Measurements from ENCODE around the gene PZP. TPM values are rescaled to one million over a fixed set of nuclear protein-coding genes. Genes with fewer than 3 reads are reported as not detected.

PZP gene
- total and polyA plus RNA-seq, 12 donors, result 0.15 to 1.6 (median 0.54) TPM

DNA sequence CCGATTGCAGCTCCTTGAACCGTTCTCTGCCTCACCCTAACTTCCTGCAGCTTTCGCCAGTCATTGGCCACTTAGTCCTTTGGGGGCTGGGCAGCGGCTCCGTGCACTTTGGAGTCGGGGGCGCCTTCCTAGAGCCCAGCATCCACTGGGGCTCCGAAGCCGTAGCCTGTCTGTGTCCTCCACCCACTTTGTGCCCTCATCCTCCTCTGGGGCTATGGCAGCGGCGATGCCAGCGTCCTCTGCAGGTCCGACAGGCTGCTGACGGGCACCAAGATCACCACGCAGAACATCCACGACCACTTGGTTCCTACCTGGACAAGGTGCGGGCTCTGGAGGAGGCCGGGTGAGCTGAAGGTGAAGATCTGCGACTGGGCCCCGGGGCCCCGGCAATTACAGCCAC, 80.7 kb downstream of the PZP start:
- H3K4me3 ChIP-seq, result no peak overlapping the region
- H3K4me1 ChIP-seq, result peaks cover 0 to 23% (median 9%) of the 10 kb centered on the region in 9 donors
- no peak overlapping the region for H3K27ac ChIP-seq
- DNase-seq, result no peak
- intact Hi-C loops (cut with DNase I), result no loop called here
- 96 to 97% methylated on average over 21 of the region's 21 CpGs for WGBS, 2 donors
- no peaks in the 10 kb centered on the region for H3K36me3 ChIP-seq
- TF ChIP-seq, protein P1, sequence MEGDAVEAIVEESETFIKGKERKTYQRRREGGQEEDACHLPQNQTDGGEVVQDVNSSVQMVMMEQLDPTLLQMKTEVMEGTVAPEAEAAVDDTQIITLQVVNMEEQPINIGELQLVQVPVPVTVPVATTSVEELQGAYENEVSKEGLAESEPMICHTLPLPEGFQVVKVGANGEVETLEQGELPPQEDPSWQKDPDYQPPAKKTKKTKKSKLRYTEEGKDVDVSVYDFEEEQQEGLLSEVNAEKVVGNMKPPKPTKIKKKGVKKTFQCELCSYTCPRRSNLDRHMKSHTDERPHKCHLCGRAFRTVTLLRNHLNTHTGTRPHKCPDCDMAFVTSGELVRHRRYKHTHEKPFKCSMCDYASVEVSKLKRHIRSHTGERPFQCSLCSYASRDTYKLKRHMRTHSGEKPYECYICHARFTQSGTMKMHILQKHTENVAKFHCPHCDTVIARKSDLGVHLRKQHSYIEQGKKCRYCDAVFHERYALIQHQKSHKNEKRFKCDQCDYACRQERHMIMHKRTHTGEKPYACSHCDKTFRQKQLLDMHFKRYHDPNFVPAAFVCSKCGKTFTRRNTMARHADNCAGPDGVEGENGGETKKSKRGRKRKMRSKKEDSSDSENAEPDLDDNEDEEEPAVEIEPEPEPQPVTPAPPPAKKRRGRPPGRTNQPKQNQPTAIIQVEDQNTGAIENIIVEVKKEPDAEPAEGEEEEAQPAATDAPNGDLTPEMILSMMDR (IDR thresholded peaks at IDR 0.05), result no peak
- H3K27me3 ChIP-seq, result no peaks in the 10 kb centered on the region
- H3K9me3 ChIP-seq, result peaks cover 0 to 12% (median 0%) of the 10 kb centered on the region in 11 donors
- no peak for ATAC-seq

DNA sequence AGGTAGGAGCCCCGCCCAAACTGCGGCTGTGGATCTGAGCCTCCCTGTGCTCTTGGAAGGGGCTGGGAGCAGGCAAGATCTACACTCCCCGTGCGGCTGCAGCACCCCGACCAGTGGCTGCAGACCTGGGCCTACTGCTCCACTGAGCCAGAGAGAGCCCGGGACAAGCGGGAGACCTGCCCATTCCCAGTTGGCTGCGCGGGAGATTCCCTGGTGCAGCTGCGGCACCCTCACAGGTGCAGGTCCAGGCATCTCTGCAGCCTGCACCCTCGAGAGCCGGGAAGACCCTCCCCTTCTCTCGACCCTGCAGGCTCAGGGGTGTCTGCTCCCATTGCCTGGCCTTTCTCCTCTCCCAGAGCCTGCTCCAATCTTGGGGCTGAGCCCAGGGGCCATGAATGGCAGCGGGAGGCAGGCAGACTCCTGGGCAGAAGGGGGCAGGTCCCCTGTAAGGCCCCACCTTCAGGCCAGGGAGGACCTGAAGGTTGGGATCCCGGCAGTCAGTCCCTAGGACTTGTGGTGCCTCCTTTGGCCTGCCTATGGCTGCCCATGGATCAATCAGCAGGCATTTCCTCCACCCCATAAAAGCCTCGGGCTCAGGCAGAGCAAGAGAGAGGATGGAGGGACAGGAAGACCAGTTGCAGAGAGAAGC, 83.7 kb downstream of the PZP start:
- no peaks in the 10 kb centered on the region for H3K36me3 ChIP-seq
- DNase-seq, result no peak
- H3K9me3 ChIP-seq, result no peaks in the 10 kb centered on the region
- intact Hi-C loops (cut with DNase I), result no loop called here
- H3K4me3 ChIP-seq, result peak overlapping the region in 5 of 10 donors; percentile 27 to 43 (median 40)
- peaks cover 0 to 41% (median 18%) of the 10 kb centered on the region in 9 donors for H3K4me1 ChIP-seq
- 90 to 93% methylated on average over 16 of the region's 16 CpGs for WGBS, 2 donors
- peak in 6 of 8 donors; percentile 19 to 47 (median 32) for ATAC-seq
- H3K27me3 ChIP-seq, result no peaks in the 10 kb centered on the region
- TF ChIP-seq, protein P1 (IDR thresholded peaks at IDR 0.05), result no peak
- peak overlapping the region; percentile 4 to 84 (median 68) for H3K27ac ChIP-seq

DNA sequence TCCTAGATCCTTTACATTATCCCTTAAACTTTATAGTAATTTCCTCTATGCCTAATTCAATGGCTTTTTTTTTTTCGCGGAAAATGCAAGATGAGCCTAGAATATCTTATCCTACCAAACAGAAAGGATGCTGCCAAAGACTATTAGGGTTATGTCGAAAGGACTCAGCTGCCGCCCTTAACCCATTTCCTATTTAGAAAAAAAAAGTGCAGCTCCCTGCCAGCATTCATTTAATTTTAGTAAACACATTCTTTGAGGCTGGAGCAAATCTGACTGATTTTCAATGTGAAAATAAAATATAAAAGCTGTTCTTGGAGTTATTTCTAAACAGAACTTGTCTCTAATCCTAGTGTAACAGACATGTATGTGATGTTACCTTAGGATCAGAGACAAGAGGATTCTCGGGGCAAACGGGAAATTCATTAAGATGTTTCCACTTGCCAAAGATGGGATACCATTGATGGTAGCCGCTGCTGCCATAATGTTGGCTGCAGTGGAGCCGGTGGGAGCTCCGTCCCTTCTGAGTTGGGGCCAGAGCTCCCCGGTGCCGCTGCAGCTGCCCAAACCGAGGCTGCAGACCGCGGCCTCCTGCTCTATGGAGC, 84.3 kb downstream of the PZP start:
- ATAC-seq (peak in 5 of 8 donors; percentile 8 to 65 (median 29)), DNase-seq (no peak)
- Histone ChIP-seq H3K36me3 (no peaks in the 10 kb centered on the region), H3K9me3 (no peaks in the 10 kb centered on the region), H3K4me1 (peaks cover 0 to 48% (median 24%) of the 10 kb centered on the region in 9 donors), H3K27ac (peak overlapping the region; percentile 4 to 84 (median 68)), H3K27me3 (no peaks in the 10 kb centered on the region), H3K4me3 (peak overlapping the region in 8 of 10 donors; percentile 3 to 43 (median 36))
- 56 to 69% methylated on average over 14 of the region's 14 CpGs for WGBS, 2 donors
- TF ChIP-seq, protein P1 (IDR thresholded peaks at IDR 0.05), result no peak
- intact Hi-C loops (cut with DNase I), result no loop called here

DNA sequence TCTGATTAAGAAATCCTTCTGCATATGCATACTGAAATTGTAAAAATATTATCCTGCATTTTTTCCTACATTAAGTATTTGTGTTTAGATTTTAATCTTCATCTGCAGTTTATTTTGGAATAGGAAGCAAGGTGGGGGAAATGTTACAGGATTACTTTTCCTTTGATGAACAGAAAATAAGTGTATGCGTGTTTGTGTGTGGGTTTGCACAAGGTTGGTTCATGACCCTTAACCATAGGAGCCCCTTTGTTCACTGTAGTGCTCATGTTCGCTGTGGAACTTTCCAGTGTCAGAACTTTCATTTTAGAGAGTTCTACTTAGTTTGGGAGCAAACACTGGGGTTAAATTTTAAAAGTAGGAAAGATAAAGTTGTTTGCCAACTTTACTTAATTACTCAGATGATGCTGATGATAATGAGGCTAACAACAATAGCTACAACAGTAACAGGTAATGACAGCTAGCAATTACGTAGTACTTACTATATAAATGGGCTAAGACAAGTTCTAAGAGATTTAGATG, 86.0 kb downstream of the PZP start:
- TF ChIP-seq, protein P1 (IDR thresholded peaks at IDR 0.05), result no peak
- peak overlapping the region in 4 of 10 donors; percentile 1 to 23 (median 8) for H3K4me3 ChIP-seq
- H3K36me3 ChIP-seq, result no peaks in the 10 kb centered on the region
- no peaks in the 10 kb centered on the region for H3K9me3 ChIP-seq
- H3K27ac ChIP-seq, result peak overlapping the region in 7 of 10 donors; percentile 4 to 84 (median 48)
- peaks cover 6 to 65% (median 42%) of the 10 kb centered on the region in 9 donors for H3K4me1 ChIP-seq
- ATAC-seq, result no peak
- DNase-seq, result no peak
- WGBS, 2 donors, result 62 to 70% methylated on average over 3 of the region's 3 CpGs
- no peaks in the 10 kb centered on the region for H3K27me3 ChIP-seq
- intact Hi-C loops (cut with DNase I), result no loop called here

All from heart right ventricle (tissue), 16 donors.